GM23338 (cell line): ENCODE data around the gene CCDC73. TPM values are rescaled to one million over a fixed set of nuclear protein-coding genes. Genes with fewer than 3 reads are reported as not detected.

Experiments used
- ATAC-seq: fragments of 200-7000 bp; cut with Tn5 transposase; 3 replicates; pipeline ENCODE4 v1.9.1; 2020
- DNase-seq: peaks from one replicate; pipeline ENCODE4 v3.0.0-alpha.2; 2015; ENCODE audit warnings: low spot score
- H2AFZ ChIP-seq: fragments of 200-600 bp; sonication (generic); 2 replicates; pipeline ENCODE4 v1.8.0; 2016; ENCODE audit warnings: antibody characterized with exemption, mild to moderate bottlenecking, moderate library complexity
- H3F3A ChIP-seq: fragments of 200-600 bp; sonication (generic); replicated peaks from 2 replicates; pipeline ENCODE4 v1.8.0; 2017; ENCODE audit warnings: antibody characterized with exemption, mixed run types, low read depth
- H3K27ac ChIP-seq: fragments of 200-600 bp; sonication (generic); 2 replicates; pipeline ENCODE4 v1.6.1; 2016; ENCODE audit warnings: low read depth
- H3K27me3 ChIP-seq: fragments of 200-600 bp; sonication (generic); 2 replicates; pipeline ENCODE4 v1.8.0; 2016; ENCODE audit warnings: mild to moderate bottlenecking, mixed run types, moderate library complexity; ENCODE audit not compliant: insufficient read depth
- H3K36me3 ChIP-seq: fragments of 200-600 bp; sonication (generic); 2 replicates; pipeline ENCODE4 v1.8.0; 2016; ENCODE audit warnings: mild to moderate bottlenecking; ENCODE audit not compliant: insufficient read depth
- H3K4me1 ChIP-seq: fragments of 200-600 bp; sonication (generic); 2 replicates; pipeline ENCODE4 v1.8.0; 2016; ENCODE audit warnings: mild to moderate bottlenecking, moderate library complexity; ENCODE audit not compliant: insufficient read depth
- H3K4me2 ChIP-seq: fragments of 200-600 bp; sonication (generic); 2 replicates; pipeline ENCODE4 v1.7.1; 2017; ENCODE audit warnings: mixed run types
- H3K4me3 ChIP-seq: fragments of 200-600 bp; sonication (generic); 2 replicates; pipeline ENCODE4 v1.6.1; 2016; ENCODE audit warnings: mixed run types
- H3K79me2 ChIP-seq: fragments of 200-600 bp; sonication (generic); replicated peaks from 2 replicates; pipeline ENCODE4 v1.8.0; 2017; ENCODE audit warnings: mild to moderate bottlenecking; ENCODE audit not compliant: insufficient read depth
- H3K9me2 ChIP-seq: fragments of 200-600 bp; sonication (generic); 2 replicates; pipeline ENCODE4 v1.8.0; 2017; ENCODE audit not compliant: insufficient read depth
- H4K20me1 ChIP-seq: fragments of 200-600 bp; sonication (generic); replicated peaks from 2 replicates; pipeline ENCODE4 v1.8.0; 2017; ENCODE audit warnings: mild to moderate bottlenecking; ENCODE audit not compliant: insufficient read depth
- H3K27ac Mint-ChIP-seq: 2 replicates; pipeline ENCODE4 v1.8.0; 2020; ENCODE audit warnings: inconsistent platforms, mild to moderate bottlenecking, moderate library complexity, mixed read lengths
- H3K27me3 Mint-ChIP-seq: 3 replicates; pipeline ENCODE4 v1.8.0; 2022; ENCODE audit warnings: low read depth, mild to moderate bottlenecking, moderate library complexity, mixed read lengths, inconsistent platforms; ENCODE audit not compliant: insufficient read depth, poor library complexity
- H3K36me3 Mint-ChIP-seq: 3 replicates; pipeline ENCODE4 v1.8.0; 2021; ENCODE audit warnings: low read depth, mild to moderate bottlenecking, inconsistent platforms, moderate library complexity, mixed read lengths
- H3K4me1 Mint-ChIP-seq: 3 replicates; pipeline ENCODE4 v1.8.0; 2020; ENCODE audit warnings: mild to moderate bottlenecking, inconsistent platforms, mixed read lengths
- H3K4me3 Mint-ChIP-seq: 3 replicates; pipeline ENCODE4 v1.8.0; 2021; ENCODE audit warnings: moderate library complexity, mild to moderate bottlenecking, inconsistent platforms, mixed read lengths
- H3K9me3 Mint-ChIP-seq: 3 replicates; pipeline ENCODE4 v1.8.0; 2020; ENCODE audit warnings: moderate library complexity, mild to moderate bottlenecking, inconsistent platforms, mixed read lengths
- CREB1 ChIP-seq: fragments of 250-450 bp; sonication (Bioruptor Pico); IDR thresholded peaks from 2 replicates; pipeline ENCODE4 v1.5.0; 2020; ENCODE audit warnings: low read depth, mild to moderate bottlenecking, moderate library complexity
- CTCF ChIP-seq, 2 experiments: fragments of 200-600 bp in 1 of 2; sonication (generic) in 1 of 2; conservative IDR thresholded peaks; 2 replicates each; pipeline versions ENCODE4 v1.5.1 to v1.6.1; 2016 to 2017; ENCODE audit warnings: antibody characterized with exemption in 2 of 2, low read depth in 2 of 2, mild to moderate bottlenecking in 2 of 2, moderate library complexity in 1 of 2
- ETS1 ChIP-seq: IDR thresholded peaks from 2 replicates; pipeline ENCODE4 v1.6.1; 2016; ENCODE audit warnings: antibody characterized with exemption
- EZH2 ChIP-seq: fragments of 200-600 bp; sonication (generic); IDR thresholded peaks from one replicate; pipeline ENCODE4 v1.8.0; 2017; ENCODE audit warnings: antibody characterized with exemption, mild to moderate bottlenecking, low read depth; ENCODE audit not compliant: unreplicated experiment
- NANOG ChIP-seq: IDR thresholded peaks from 2 replicates; pipeline ENCODE4 v1.6.1; 2016; ENCODE audit warnings: antibody characterized with exemption, borderline replicate concordance
- POLR2AphosphoS5 ChIP-seq: IDR thresholded peaks from 2 replicates; pipeline ENCODE4 v1.6.1; 2016; ENCODE audit warnings: antibody characterized with exemption, low read depth
- REST ChIP-seq: IDR thresholded peaks from one replicate; pipeline ENCODE4 v1.6.1; 2018; ENCODE audit warnings: antibody characterized with exemption; ENCODE audit not compliant: unreplicated experiment
- STAT1 ChIP-seq: IDR thresholded peaks from one replicate; pipeline ENCODE4 v1.6.1; 2016; ENCODE audit warnings: antibody characterized with exemption; ENCODE audit not compliant: unreplicated experiment
- ZNF114 ChIP-seq: fragments of 250-450 bp; sonication (Bioruptor Pico); IDR thresholded peaks from 2 replicates; pipeline ENCODE4 v1.5.0; 2020; ENCODE audit warnings: mild to moderate bottlenecking, moderate library complexity
- ZNF331 ChIP-seq: fragments of 250-450 bp; sonication (Bioruptor Pico); IDR thresholded peaks from 2 replicates; pipeline ENCODE4 v1.5.0; 2020; ENCODE audit warnings: low read depth, mild to moderate bottlenecking, moderate library complexity
- ZNF462 ChIP-seq: fragments of 250-450 bp; sonication (Bioruptor Pico); IDR thresholded peaks from 2 replicates; pipeline ENCODE4 v1.5.0; 2020; ENCODE audit warnings: mild to moderate bottlenecking, moderate library complexity
- polyA plus RNA-seq: library from polyadenylated mRNA; unstranded; fragments of >200 nt; fragmentation: Nextera tagmentation; extraction: Ambion mirVana; gene quantifications from 2 replicates; pipeline ENCODE4 v1.2.1, GENCODE V29; 2016
- total RNA-seq: library from RNA; depleted of rRNA; stranded (reverse); fragments of >200 nt; shearing (Covaris generic); gene quantifications from 2 replicates; pipeline ENCODE4 v1.2.3, GENCODE V29; 2014

CCDC73 gene
- total and polyA plus RNA-seq, 2 experiments from 2014 or later = 0.06 TPM; not detected in 1

- TF ChIP-seq REST (no peak), CTCF (conservative IDR thresholded peaks at IDR 0.05; ENCODE audit: low read depth in 2 of 2) (no peak), CREB1 (CRISPR knock-in tag) (no peak), STAT1 (no peak), ZNF331 (no peak), ZNF114 (CRISPR knock-in tag) (no peak)
Measured at GRCh38 chr11:32581556-32581955, 212.9 kb downstream of the CCDC73 start (continued).

- Histone ChIP-seq H3K9me2 (no peaks in the 10 kb centered on the region), H3F3A (no peaks in the 10 kb centered on the region), H4K20me1 (peaks cover 9% of the 10 kb centered on the region), H3K27ac (no peak overlapping the region), H3K27me3 (no peaks in the 10 kb centered on the region), H3K79me2 (peaks cover 22% of the 10 kb centered on the region), H3K4me3 (no peak overlapping the region), H2AFZ (peak overlapping the region; percentile 76; the same call in 1 of the 2 replicates), H3K4me2 (no peak overlapping the region), H3K4me1 (peaks cover 9% of the 10 kb centered on the region), H3K36me3 (no peaks in the 10 kb centered on the region)
- Mint-ChIP-seq H3K4me3 (no peak overlapping the region), H3K36me3 (peaks cover under 1% of the 10 kb centered on the region; the same call in 2 of the 3 replicates), H3K27ac (peak overlapping the region; percentile 74; the same call in 1 of the 2 replicates), H3K9me3 (no peaks in the 10 kb centered on the region), H3K27me3 (peaks cover 21% of the 10 kb centered on the region), H3K4me1 (peaks cover 26% of the 10 kb centered on the region)
- DNase-seq (peak; percentile 20), ATAC-seq (no peak)
- TF ChIP-seq EZH2 (no peak), ZNF331 (no peak), POLR2AphosphoS5 (no peak), ZNF462 (CRISPR knock-in tag) (no peak), ZNF114 (CRISPR knock-in tag) (no peak), ETS1 (no peak), STAT1 (no peak), NANOG (no peak)
Measured at GRCh38 chr11:32580967-32581366, 213.5 kb downstream of the CCDC73 start.
